Fibroblast of lung (primary cell): ENCODE results near the gene PLEKHM1.
"Not testable (repeated sequence)": the region's sequence is repeated elsewhere in the genome, so short reads cannot be mapped to it uniquely, and the experiment has no call there.

Experiments used
- EZH2 ChIP-seq: IDR thresholded peaks from 2 replicates; pipeline ENCODE4 v1.5.1; 2012; ENCODE audit warnings: low read length, control low read depth, mild to moderate bottlenecking; ENCODE audit errors: missing control alignments
- TF ChIP-seq, protein P1 (sequence below), 2 donors: IDR thresholded peaks in 1 of 2; conservative IDR thresholded peaks in 1 of 2; 1 replicate in 1 of 2; 2 replicates in 1 of 2; pipeline ENCODE4 v1.5.1; 2011 to 2012; ENCODE audit warnings: low read length in 2 of 2, control low read depth in 1 of 2, inconsistent platforms in 1 of 2, low read depth in 1 of 2, mild to moderate bottlenecking in 1 of 2

DNA sequence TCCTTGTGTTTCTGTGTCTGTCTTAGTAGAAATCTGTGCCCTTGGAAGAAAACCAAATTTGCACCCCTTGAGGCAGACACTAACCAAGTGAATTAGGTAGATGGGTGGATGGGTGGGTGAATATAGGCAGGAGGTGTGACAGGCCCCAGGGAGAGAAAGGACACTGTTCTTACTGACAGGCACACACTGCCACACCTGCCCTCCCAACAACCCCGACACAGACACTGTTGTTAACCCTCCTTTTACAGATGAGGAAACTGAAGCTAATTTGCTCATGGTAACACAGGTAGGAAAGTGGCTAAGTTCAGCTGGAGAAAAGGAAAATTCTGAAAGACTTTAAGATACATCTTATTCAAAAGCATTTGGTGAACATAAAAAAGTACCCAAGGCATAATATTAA, 42.0 kb downstream of the PLEKHM1 start:
- not testable (repeated sequence) for TF ChIP-seq EZH2
- TF ChIP-seq, protein P1, sequence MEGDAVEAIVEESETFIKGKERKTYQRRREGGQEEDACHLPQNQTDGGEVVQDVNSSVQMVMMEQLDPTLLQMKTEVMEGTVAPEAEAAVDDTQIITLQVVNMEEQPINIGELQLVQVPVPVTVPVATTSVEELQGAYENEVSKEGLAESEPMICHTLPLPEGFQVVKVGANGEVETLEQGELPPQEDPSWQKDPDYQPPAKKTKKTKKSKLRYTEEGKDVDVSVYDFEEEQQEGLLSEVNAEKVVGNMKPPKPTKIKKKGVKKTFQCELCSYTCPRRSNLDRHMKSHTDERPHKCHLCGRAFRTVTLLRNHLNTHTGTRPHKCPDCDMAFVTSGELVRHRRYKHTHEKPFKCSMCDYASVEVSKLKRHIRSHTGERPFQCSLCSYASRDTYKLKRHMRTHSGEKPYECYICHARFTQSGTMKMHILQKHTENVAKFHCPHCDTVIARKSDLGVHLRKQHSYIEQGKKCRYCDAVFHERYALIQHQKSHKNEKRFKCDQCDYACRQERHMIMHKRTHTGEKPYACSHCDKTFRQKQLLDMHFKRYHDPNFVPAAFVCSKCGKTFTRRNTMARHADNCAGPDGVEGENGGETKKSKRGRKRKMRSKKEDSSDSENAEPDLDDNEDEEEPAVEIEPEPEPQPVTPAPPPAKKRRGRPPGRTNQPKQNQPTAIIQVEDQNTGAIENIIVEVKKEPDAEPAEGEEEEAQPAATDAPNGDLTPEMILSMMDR (conservative IDR thresholded peaks at IDR 0.05 in 1 of 2, IDR thresholded peaks at IDR 0.05 in 1 of 2; ENCODE audit: low read depth in 1 of 2, low read length in 2 of 2) = not testable (repeated sequence)
